ENCODE measurements around the gene WAPL. TPM values are rescaled to one million over a fixed set of nuclear protein-coding genes. Genes with fewer than 3 reads are reported as not detected.
"Not testable (repeated sequence)": the region's sequence is repeated elsewhere in the genome, so short reads cannot be mapped to it uniquely, and the experiment has no call there.

WAPL gene
- total RNA-seq = 10 to 100 TPM; 19.5 to 20.2 TPM

DNA sequence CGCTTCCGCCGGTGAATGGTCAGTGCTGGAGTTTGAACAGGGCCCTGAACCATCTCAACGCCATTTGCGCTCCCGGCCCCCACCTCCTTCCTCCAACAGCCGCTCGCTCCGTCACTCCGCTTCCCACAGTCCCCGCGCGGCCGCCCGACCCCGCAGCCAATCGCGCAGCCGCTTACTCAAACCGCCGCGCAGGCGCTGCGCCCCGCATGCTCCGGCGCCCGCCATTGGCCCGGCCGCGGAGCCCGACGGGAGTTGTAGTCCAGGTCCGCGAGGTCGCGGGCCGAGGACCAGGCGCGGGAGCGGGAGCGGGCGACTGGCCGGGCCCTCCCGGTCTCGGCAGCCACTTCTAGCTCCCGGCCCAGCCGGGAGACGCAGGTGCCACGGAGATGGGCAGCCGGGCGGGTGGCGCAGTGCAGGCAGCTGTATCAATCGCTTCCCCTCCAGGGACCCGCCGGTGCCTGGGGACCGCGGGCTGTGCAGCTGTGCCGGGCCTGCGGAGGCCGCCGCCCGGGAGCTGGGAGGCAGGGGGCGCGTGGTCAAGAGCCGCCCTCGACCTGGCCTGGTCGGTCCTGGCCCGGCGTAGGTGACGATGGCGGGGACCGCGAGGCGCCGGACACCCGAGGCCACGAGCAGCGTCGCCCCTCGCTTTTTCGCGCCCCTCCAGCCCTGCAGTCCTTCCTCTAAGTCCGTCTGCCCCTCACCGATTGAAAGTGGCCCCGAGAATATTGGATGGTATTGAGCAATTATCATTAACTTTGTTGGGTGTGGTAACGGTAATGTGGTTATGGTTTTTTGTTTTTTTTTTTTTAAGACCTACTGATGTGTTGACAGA lies at the start of gene WAPL:
Gene WAPL (minus strand): TSS at position 115 of the 832 bp plus-strand sequence. CDS start 3,723 bp downstream, outside the sequence.
- TF ChIP-seq CTCF (IDR thresholded peaks at IDR 0.05) = no peak
- H3K27me3 ChIP-seq = no peaks in the 10 kb centered on the region
- no peaks in the 10 kb centered on the region for H3K9me3 ChIP-seq
- peak within 1 kb of the TSS; percentile 96 to 99 for H3K27ac ChIP-seq
- DNase-seq (ENCODE audit: low spot score) = peak; percentile 95
- peak within 1 kb of the TSS; percentile 95 to 99 for H3K4me3 ChIP-seq
- H3K4me1 ChIP-seq = peaks cover 0 to 52% of the 10 kb centered on the region in 2 donors
- H3K36me3 ChIP-seq = peaks cover 10% of the 10 kb centered on the region

DNA sequence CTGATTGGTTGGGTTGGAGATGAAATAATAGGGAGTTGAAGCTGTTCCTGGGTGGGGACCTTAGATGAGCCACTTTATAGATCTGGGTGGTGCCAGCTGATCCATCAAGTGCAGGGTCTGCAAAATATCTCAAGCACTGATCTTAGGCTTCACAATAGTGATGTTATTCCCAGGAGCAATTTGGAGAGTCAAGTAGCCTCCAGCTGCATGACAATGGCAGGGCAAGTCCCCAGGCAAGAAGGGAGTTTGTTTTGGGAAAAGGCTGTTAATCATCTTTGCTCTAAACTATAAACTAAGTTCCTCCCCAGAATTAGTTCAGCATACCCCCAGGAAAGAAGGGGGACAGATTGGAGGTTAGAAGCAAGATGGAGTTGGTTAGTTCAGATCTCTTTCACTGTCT lies 47.7 kb upstream of the WAPL start:
- Histone ChIP-seq H3K36me3 (no peaks in the 10 kb centered on the region), H3K4me3 (no peak overlapping the region), H3K27me3 (no peaks in the 10 kb centered on the region), H3K4me1 (no peaks in the 10 kb centered on the region), H3K27ac (no peak overlapping the region), H3K9me3 (no peaks in the 10 kb centered on the region)
- no peak for DNase-seq (ENCODE audit: low spot score)
- no peak for TF ChIP-seq CTCF (IDR thresholded peaks at IDR 0.05)

GRCh38 chr10:86566518-86566917 lies 44.9 kb upstream of the WAPL start:
- not testable (repeated sequence) for H3K36me3 ChIP-seq; H3K27ac ChIP-seq; H3K27me3 ChIP-seq; H3K4me1 ChIP-seq; DNase-seq (ENCODE audit: low spot score); H3K9me3 ChIP-seq; H3K4me3 ChIP-seq

GRCh38 chr10:86563338-86563737 lies 41.7 kb upstream of the WAPL start:
- not testable (repeated sequence) for H3K9me3 ChIP-seq; H3K36me3 ChIP-seq; H3K4me3 ChIP-seq; H3K27ac ChIP-seq; H3K4me1 ChIP-seq; DNase-seq (ENCODE audit: low spot score); H3K27me3 ChIP-seq

DNA sequence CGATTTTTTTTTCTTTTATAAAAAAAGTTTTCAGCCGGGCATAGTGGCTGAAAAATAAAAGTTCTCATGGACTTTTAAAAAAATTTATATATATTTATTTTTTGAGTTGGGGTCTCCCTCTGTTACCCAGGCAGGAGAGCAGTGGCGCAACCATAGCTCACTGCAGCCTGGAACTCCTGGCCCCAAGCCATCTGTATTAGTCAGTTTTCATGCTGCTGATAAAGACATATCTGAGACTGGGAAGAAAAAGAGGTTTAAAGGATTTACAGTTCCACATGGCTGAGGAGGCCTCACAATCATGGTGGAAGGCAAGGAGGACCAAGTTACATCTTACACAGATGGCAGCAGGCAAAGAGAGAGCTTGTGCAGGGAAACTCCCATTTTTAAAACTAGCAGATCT lies 37.1 kb upstream of the WAPL start:
- H3K27ac ChIP-seq; DNase-seq (ENCODE audit: low spot score); H3K9me3 ChIP-seq; H3K27me3 ChIP-seq; H3K4me3 ChIP-seq; H3K36me3 ChIP-seq; H3K4me1 ChIP-seq: not testable (repeated sequence)

GRCh38 chr10:86556933-86557649 lies 35.5 kb upstream of the WAPL start:
- H3K4me1 ChIP-seq = no peaks in the 10 kb centered on the region
- no peak for DNase-seq (ENCODE audit: low spot score)

More at GRCh38 chr10:86556933-86557649, 35.5 kb upstream of the WAPL start:
- no peak for TF ChIP-seq CTCF (IDR thresholded peaks at IDR 0.05)
- no peak overlapping the region for H3K27ac ChIP-seq
- no peaks in the 10 kb centered on the region for H3K27me3 ChIP-seq
- no peak overlapping the region for H3K4me3 ChIP-seq
- H3K9me3 ChIP-seq = no peaks in the 10 kb centered on the region
- H3K36me3 ChIP-seq = no peaks in the 10 kb centered on the region

All from right atrium auricular region (tissue), 2 donors.